ENCODE data around the gene KRAS. TPM values are rescaled to one million over a fixed set of nuclear protein-coding genes. Genes with fewer than 3 reads are reported as not detected.

KRAS gene
- total and polyA plus RNA-seq, 12 donors: 3.4 to 14.1 (median 11.2) TPM

GRCh38 chr12:25263594-25263993 is 12.9 kb upstream of the KRAS start:
- no peaks in the 10 kb centered on the region for H3K9me3 ChIP-seq
- H3K4me3 ChIP-seq: no peak overlapping the region
- no peaks in the 10 kb centered on the region for H3K4me1 ChIP-seq
- H3K27me3 ChIP-seq: no peaks in the 10 kb centered on the region
- ATAC-seq (no peak), DNase-seq (no peak)
- no peaks in the 10 kb centered on the region for H3K36me3 ChIP-seq
- no peak overlapping the region for H3K27ac ChIP-seq
- intact Hi-C loops (cut with DNase I): loop anchor here in 1 of 10 donors (5.0 kb wide), 1 partner anchor 1851 kb away; no protein-coding TSS in a partner anchor
- TF ChIP-seq, protein P1, sequence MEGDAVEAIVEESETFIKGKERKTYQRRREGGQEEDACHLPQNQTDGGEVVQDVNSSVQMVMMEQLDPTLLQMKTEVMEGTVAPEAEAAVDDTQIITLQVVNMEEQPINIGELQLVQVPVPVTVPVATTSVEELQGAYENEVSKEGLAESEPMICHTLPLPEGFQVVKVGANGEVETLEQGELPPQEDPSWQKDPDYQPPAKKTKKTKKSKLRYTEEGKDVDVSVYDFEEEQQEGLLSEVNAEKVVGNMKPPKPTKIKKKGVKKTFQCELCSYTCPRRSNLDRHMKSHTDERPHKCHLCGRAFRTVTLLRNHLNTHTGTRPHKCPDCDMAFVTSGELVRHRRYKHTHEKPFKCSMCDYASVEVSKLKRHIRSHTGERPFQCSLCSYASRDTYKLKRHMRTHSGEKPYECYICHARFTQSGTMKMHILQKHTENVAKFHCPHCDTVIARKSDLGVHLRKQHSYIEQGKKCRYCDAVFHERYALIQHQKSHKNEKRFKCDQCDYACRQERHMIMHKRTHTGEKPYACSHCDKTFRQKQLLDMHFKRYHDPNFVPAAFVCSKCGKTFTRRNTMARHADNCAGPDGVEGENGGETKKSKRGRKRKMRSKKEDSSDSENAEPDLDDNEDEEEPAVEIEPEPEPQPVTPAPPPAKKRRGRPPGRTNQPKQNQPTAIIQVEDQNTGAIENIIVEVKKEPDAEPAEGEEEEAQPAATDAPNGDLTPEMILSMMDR (IDR thresholded peaks at IDR 0.05): no peak
- WGBS, 2 donors: 89 to 90% methylated on average over 4 of the region's 4 CpGs

GRCh38 chr12:25262389-25263074 is 11.8 kb upstream of the KRAS start:
- ATAC-seq (no peak), DNase-seq (no peak)
- Histone ChIP-seq H3K9me3 (no peaks in the 10 kb centered on the region), H3K27ac (no peak overlapping the region), H3K27me3 (no peaks in the 10 kb centered on the region), H3K4me3 (no peak overlapping the region), H3K4me1 (no peaks in the 10 kb centered on the region), H3K36me3 (no peaks in the 10 kb centered on the region)
- intact Hi-C loops (cut with DNase I): loop anchor here in 1 of 10 donors (5.0 kb wide), 1 partner anchor 1850 kb away; no protein-coding TSS in a partner anchor
- WGBS, 2 donors: 84 to 93% methylated on average over 1 of the region's 1 CpG
- TF ChIP-seq, protein P1 (IDR thresholded peaks at IDR 0.05): no peak

GRCh38 chr12:25257590-25258324 is 7.0 kb upstream of the KRAS start:
- no peaks in the 10 kb centered on the region for H3K36me3 ChIP-seq

DNA sequence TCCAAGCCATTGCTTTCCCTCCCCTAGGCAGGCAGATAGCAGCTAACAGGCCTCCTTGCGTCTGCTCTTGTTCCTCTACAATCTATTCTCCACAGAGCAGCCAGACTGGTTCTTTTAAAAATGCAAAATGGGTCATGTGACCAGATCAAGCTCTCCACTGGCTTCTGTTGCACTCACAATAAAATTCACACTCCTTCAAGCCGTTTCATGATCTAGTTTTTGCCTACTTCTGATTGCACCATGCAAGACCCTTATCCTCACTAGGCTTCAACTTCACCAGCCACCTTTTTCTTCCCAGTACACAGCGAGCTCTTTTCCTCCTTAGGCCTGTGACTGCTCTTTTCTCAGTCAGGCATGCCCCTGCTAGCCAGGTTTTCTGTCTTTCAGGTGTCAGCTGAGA is 6.1 kb upstream of the KRAS start:
- Histone ChIP-seq H3K36me3 (no peaks in the 10 kb centered on the region), H3K4me1 (peaks cover 0 to under 1% (median 0%) of the 10 kb centered on the region in 9 donors), H3K27ac (no peak overlapping the region), H3K27me3 (no peaks in the 10 kb centered on the region), H3K4me3 (no peak overlapping the region), H3K9me3 (no peaks in the 10 kb centered on the region)
- TF ChIP-seq, protein P1 (IDR thresholded peaks at IDR 0.05): no peak
- WGBS, 2 donors: 76 to 81% methylated on average over 3 of the region's 3 CpGs
- ATAC-seq (no peak), DNase-seq (no peak)
- intact Hi-C loops (cut with DNase I): no loop called here

More at GRCh38 chr12:25257590-25258324, 7.0 kb upstream of the KRAS start:
- Histone ChIP-seq H3K9me3 (no peaks in the 10 kb centered on the region), H3K27ac (no peak overlapping the region), H3K27me3 (no peaks in the 10 kb centered on the region), H3K4me1 (no peaks in the 10 kb centered on the region), H3K4me3 (no peak overlapping the region)
- no peak for DNase-seq
- 92 to 94% methylated on average over 5 of the region's 5 CpGs for WGBS, 2 donors
- TF ChIP-seq, protein P1 (IDR thresholded peaks at IDR 0.05): no peak
- ATAC-seq: no peak
- intact Hi-C loops (cut with DNase I): no loop called here

Measured in heart right ventricle (tissue), 16 donors.